ENCODE results near the gene NXN.
A peak's percentile ranks its signal among the peaks of the same experiment; 100 is the strongest.

Gene NXN

GRCh38 chr17:1011760-1012735 is 32.5 kb upstream of the NXN start:
- Histone ChIP-seq H3K4me3 (ENCODE audit: low read length) (no peak overlapping the region), H3K4me1 (ENCODE audit: control insufficient read depth, insufficient read depth, low read length) (no peaks in the 10 kb centered on the region), H3K36me3 (ENCODE audit: control insufficient read depth, insufficient read depth, low read length) (peaks cover 45% of the 10 kb centered on the region), H3K27ac (ENCODE audit: low read depth, low read length) (no peak overlapping the region), H3K9ac (ENCODE audit: low read length) (no peak overlapping the region), H3K27me3 (ENCODE audit: control insufficient read depth, insufficient read depth, low read length) (no peaks in the 10 kb centered on the region)

- H3K27me3 ChIP-seq (ENCODE audit: control insufficient read depth, insufficient read depth, low read length), result no peaks in the 10 kb centered on the region
- H3K4me3 ChIP-seq (ENCODE audit: low read length), result no peak overlapping the region
- peaks cover 47% of the 10 kb centered on the region for H3K36me3 ChIP-seq (ENCODE audit: control insufficient read depth, insufficient read depth, low read length)
- H3K9ac ChIP-seq (ENCODE audit: low read length), result no peak overlapping the region
- peaks cover 4% of the 10 kb centered on the region for H3K4me1 ChIP-seq (ENCODE audit: control insufficient read depth, insufficient read depth, low read length)
- H3K27ac ChIP-seq (ENCODE audit: low read depth, low read length), result no peak overlapping the region
Observed at GRCh38 chr17:1011138-1011537, 31.6 kb upstream of the NXN start.

- H3K27ac ChIP-seq (ENCODE audit: low read depth, low read length), result no peak overlapping the region
- H3K27me3 ChIP-seq (ENCODE audit: control insufficient read depth, insufficient read depth, low read length), result no peaks in the 10 kb centered on the region
- H3K4me1 ChIP-seq (ENCODE audit: control insufficient read depth, insufficient read depth, low read length), result peaks cover 9% of the 10 kb centered on the region
- no peak overlapping the region for H3K4me3 ChIP-seq (ENCODE audit: low read length)
- H3K9ac ChIP-seq (ENCODE audit: low read length), result no peak overlapping the region
- H3K36me3 ChIP-seq (ENCODE audit: control insufficient read depth, insufficient read depth, low read length), result peaks cover 48% of the 10 kb centered on the region
Observed at GRCh38 chr17:1010586-1010985, 31.0 kb upstream of the NXN start.

GRCh38 chr17:1010086-1010450 is 30.5 kb upstream of the NXN start:
- Histone ChIP-seq H3K27me3 (ENCODE audit: control insufficient read depth, insufficient read depth, low read length) (no peaks in the 10 kb centered on the region), H3K27ac (ENCODE audit: low read depth, low read length) (no peak overlapping the region), H3K36me3 (ENCODE audit: control insufficient read depth, insufficient read depth, low read length) (peaks cover 53% of the 10 kb centered on the region), H3K4me3 (ENCODE audit: low read length) (no peak overlapping the region), H3K9ac (ENCODE audit: low read length) (no peak overlapping the region), H3K4me1 (ENCODE audit: control insufficient read depth, insufficient read depth, low read length) (peaks cover 13% of the 10 kb centered on the region)

- no peak overlapping the region for H3K27ac ChIP-seq (ENCODE audit: low read depth, low read length)
- H3K4me1 ChIP-seq (ENCODE audit: control insufficient read depth, insufficient read depth, low read length), result peaks cover 15% of the 10 kb centered on the region
- peaks cover 54% of the 10 kb centered on the region for H3K36me3 ChIP-seq (ENCODE audit: control insufficient read depth, insufficient read depth, low read length)
- no peaks in the 10 kb centered on the region for H3K27me3 ChIP-seq (ENCODE audit: control insufficient read depth, insufficient read depth, low read length)
- no peak overlapping the region for H3K9ac ChIP-seq (ENCODE audit: low read length)
- no peak overlapping the region for H3K4me3 ChIP-seq (ENCODE audit: low read length)
Observed at GRCh38 chr17:1009229-1010085, 29.9 kb upstream of the NXN start.

- Histone ChIP-seq H3K27ac (ENCODE audit: low read depth, low read length) (no peak overlapping the region), H3K9ac (ENCODE audit: low read length) (no peak overlapping the region), H3K4me1 (ENCODE audit: control insufficient read depth, insufficient read depth, low read length) (peaks cover 15% of the 10 kb centered on the region), H3K4me3 (ENCODE audit: low read length) (no peak overlapping the region), H3K36me3 (ENCODE audit: control insufficient read depth, insufficient read depth, low read length) (peaks cover 52% of the 10 kb centered on the region), H3K27me3 (ENCODE audit: control insufficient read depth, insufficient read depth, low read length) (no peaks in the 10 kb centered on the region)
Observed at GRCh38 chr17:1008008-1008761, 28.6 kb upstream of the NXN start.

- H3K4me3 ChIP-seq (ENCODE audit: low read length), result no peak overlapping the region
- peaks cover 55% of the 10 kb centered on the region for H3K36me3 ChIP-seq (ENCODE audit: control insufficient read depth, insufficient read depth, low read length)
- no peak overlapping the region for H3K9ac ChIP-seq (ENCODE audit: low read length)
- H3K4me1 ChIP-seq (ENCODE audit: control insufficient read depth, insufficient read depth, low read length), result peaks cover 16% of the 10 kb centered on the region
- H3K27me3 ChIP-seq (ENCODE audit: control insufficient read depth, insufficient read depth, low read length), result no peaks in the 10 kb centered on the region
- H3K27ac ChIP-seq (ENCODE audit: low read depth, low read length), result no peak overlapping the region
Observed at GRCh38 chr17:1007310-1008007, 27.9 kb upstream of the NXN start.

- H3K4me1 ChIP-seq (ENCODE audit: control insufficient read depth, insufficient read depth, low read length), result peaks cover 29% of the 10 kb centered on the region
- H3K9ac ChIP-seq (ENCODE audit: low read length), result no peak overlapping the region
- peaks cover 45% of the 10 kb centered on the region for H3K36me3 ChIP-seq (ENCODE audit: control insufficient read depth, insufficient read depth, low read length)
- peak overlapping the region; percentile 80 for H3K27ac ChIP-seq (ENCODE audit: low read depth, low read length)
- H3K27me3 ChIP-seq (ENCODE audit: control insufficient read depth, insufficient read depth, low read length), result no peaks in the 10 kb centered on the region
- no peak overlapping the region for H3K4me3 ChIP-seq (ENCODE audit: low read length)
Observed at GRCh38 chr17:1006054-1006453, 26.5 kb upstream of the NXN start.

- H3K4me1 ChIP-seq (ENCODE audit: control insufficient read depth, insufficient read depth, low read length), result peaks cover 35% of the 10 kb centered on the region
- H3K4me3 ChIP-seq (ENCODE audit: low read length), result no peak overlapping the region
- no peaks in the 10 kb centered on the region for H3K27me3 ChIP-seq (ENCODE audit: control insufficient read depth, insufficient read depth, low read length)
- peaks cover 40% of the 10 kb centered on the region for H3K36me3 ChIP-seq (ENCODE audit: control insufficient read depth, insufficient read depth, low read length)
- H3K9ac ChIP-seq (ENCODE audit: low read length), result no peak overlapping the region
- H3K27ac ChIP-seq (ENCODE audit: low read depth, low read length), result peak overlapping the region; percentile 80
Observed at GRCh38 chr17:1005361-1005946, 25.9 kb upstream of the NXN start.

- Histone ChIP-seq H3K36me3 (ENCODE audit: control insufficient read depth, insufficient read depth, low read length) (peaks cover 37% of the 10 kb centered on the region), H3K27me3 (ENCODE audit: control insufficient read depth, insufficient read depth, low read length) (no peaks in the 10 kb centered on the region), H3K27ac (ENCODE audit: low read depth, low read length) (peak overlapping the region; percentile 80), H3K9ac (ENCODE audit: low read length) (no peak overlapping the region), H3K4me1 (ENCODE audit: control insufficient read depth, insufficient read depth, low read length) (peaks cover 37% of the 10 kb centered on the region), H3K4me3 (ENCODE audit: low read length) (no peak overlapping the region)
Observed at GRCh38 chr17:1004769-1005295, 25.3 kb upstream of the NXN start.

GRCh38 chr17:1003972-1004768 is 24.6 kb upstream of the NXN start:
- Histone ChIP-seq H3K4me1 (ENCODE audit: control insufficient read depth, insufficient read depth, low read length) (peaks cover 37% of the 10 kb centered on the region), H3K36me3 (ENCODE audit: control insufficient read depth, insufficient read depth, low read length) (peaks cover 35% of the 10 kb centered on the region), H3K9ac (ENCODE audit: low read length) (no peak overlapping the region)

More at GRCh38 chr17:1003972-1004768, 24.6 kb upstream of the NXN start:
- Histone ChIP-seq H3K4me3 (ENCODE audit: low read length) (no peak overlapping the region), H3K27ac (ENCODE audit: low read depth, low read length) (no peak overlapping the region), H3K27me3 (ENCODE audit: control insufficient read depth, insufficient read depth, low read length) (no peaks in the 10 kb centered on the region)
